Transverse colon (tissue), 4 donors: ENCODE measurements around the gene CFAP410. TPM values are rescaled to one million over a fixed set of nuclear protein-coding genes. Genes with fewer than 3 reads are reported as not detected.

Source experiments
- DNase-seq: peaks from one replicate; pipeline ENCODE4 v3.0.0-alpha.2; 2019
- H3K27ac ChIP-seq, 4 donors: fragments of 200-600 bp; sonication (generic); 2 replicates each; pipeline ENCODE4 v1.5.1; 2016 to 2018; ENCODE audit warnings: inconsistent platforms in 4 of 4
- H3K27me3 ChIP-seq: fragments of 200-600 bp; sonication (generic); 2 replicates; pipeline ENCODE4 v1.5.1; 2017; ENCODE audit warnings: inconsistent platforms
- H3K36me3 ChIP-seq, 4 donors: fragments of 200-600 bp; sonication (generic); 2 replicates each; pipeline ENCODE4 v1.5.1; 2017 to 2019; ENCODE audit warnings: inconsistent platforms in 4 of 4
- H3K4me1 ChIP-seq, 4 donors: fragments of 200-600 bp; sonication (generic); 2 replicates each; pipeline ENCODE4 v1.5.1; 2017 to 2020; ENCODE audit warnings: inconsistent platforms in 4 of 4
- H3K4me3 ChIP-seq, 4 donors: fragments of 200-600 bp; sonication (generic); 1 replicate in 1 of 4; 2 replicates in 3 of 4; pipeline versions ENCODE4 v1.5.1 to v1.6.1; 2017 to 2019; ENCODE audit warnings: inconsistent platforms in 4 of 4
- H3K9me3 ChIP-seq, 2 donors: fragments of 200-600 bp; sonication (generic); 2 replicates each; pipeline ENCODE4 v1.5.1; 2017 to 2019; ENCODE audit warnings: inconsistent platforms in 2 of 2
- EP300 ChIP-seq: sonication (generic); formaldehyde crosslinking; IDR thresholded peaks from one replicate; pipeline ENCODE4 v1.6.1; 2017; ENCODE audit warnings: antibody characterized with exemption, low read depth
- POLR2A ChIP-seq: fragments of 450-650 bp; IDR thresholded peaks from one replicate; pipeline ENCODE4 v1.6.1; 2016; ENCODE audit warnings: antibody characterized with exemption, mild to moderate bottlenecking, moderate library complexity
- POLR2AphosphoS5 ChIP-seq, 3 donors: sonication (generic); formaldehyde crosslinking; IDR thresholded peaks; one replicate each; pipeline ENCODE4 v1.6.1; 2016; ENCODE audit warnings: antibody characterized with exemption in 3 of 3
- WGBS, 2 donors: methylation state at CpG; one replicate each; pipeline ENCODE4 v1.1.5; 2018; ENCODE audit warnings: low coverage in 1 of 2; 5-methylcytosine and 5-hydroxymethylcytosine counted together
- in situ Hi-C, 4 donors: fragments of 200-750 bp; cut with MboI; loops; one replicate each; pipeline versions ENCODE4 v1.15.0 to v1.15.1; 2017; ENCODE audit warnings: low sequenced_read_pairs in 3 of 4, low pct_ligation_motif_present in 1 of 4, low pct_unique_long_range_greater_than_20kb in 1 of 4
- intact Hi-C: fragments of 100-400 bp; cut with DNase I; formaldehyde crosslinking; loops from one replicate; pipeline ENCODE4 v1.15.1; 2023; ENCODE audit warnings: low total_unique reads
- total RNA-seq, 4 donors: library from RNA; depleted of rRNA; stranded (reverse); fragments of >200 nt; gene quantifications; one replicate each; pipeline ENCODE4 v1.1.0, GENCODE V29; 2016
- TF ChIP-seq, protein P1 (sequence below), 5 experiments: fragments of 200-600 bp in 3 of 5; fragments of 450-650 bp in 2 of 5; sonication (generic) in 3 of 5; IDR thresholded peaks; 1 replicate in 2 of 5; 2 replicates in 3 of 5; pipeline ENCODE4 v1.5.1; 2016 to 2017; ENCODE audit warnings: antibody characterized with exemption in 5 of 5, inconsistent platforms in 3 of 5, mild to moderate bottlenecking in 2 of 5, moderate library complexity in 1 of 5

The CFAP410 gene
- total RNA-seq, 4 donors from 2014 or later, result 17.2 to 41.3 (median 32.2) TPM

DNA sequence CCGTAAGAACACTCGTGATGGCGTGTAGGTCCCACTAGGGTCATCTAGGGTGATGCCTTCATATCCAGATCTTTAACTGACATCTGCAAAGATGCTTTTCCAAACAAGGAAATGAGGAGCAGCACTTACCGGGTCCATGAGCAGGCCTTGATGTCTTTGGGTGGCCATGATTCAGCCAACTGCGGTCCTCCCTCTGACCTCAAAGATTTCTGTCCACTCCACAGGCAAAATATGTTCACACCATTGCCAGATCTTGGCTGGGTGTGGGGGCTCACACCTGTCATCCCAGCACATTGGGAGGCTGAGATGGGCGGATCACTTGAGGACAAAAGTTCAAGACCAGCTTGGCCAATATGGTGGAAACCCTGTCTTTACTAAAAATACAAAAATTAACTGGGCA is 32.4 kb upstream of the CFAP410 start:
- in situ Hi-C loops, result loop anchor here in 1 of 4 donors (25.0 kb wide), 1 partner anchor 109 kb away; the partner anchor contains the start of gene DNMT3L
- TF ChIP-seq, protein P1, sequence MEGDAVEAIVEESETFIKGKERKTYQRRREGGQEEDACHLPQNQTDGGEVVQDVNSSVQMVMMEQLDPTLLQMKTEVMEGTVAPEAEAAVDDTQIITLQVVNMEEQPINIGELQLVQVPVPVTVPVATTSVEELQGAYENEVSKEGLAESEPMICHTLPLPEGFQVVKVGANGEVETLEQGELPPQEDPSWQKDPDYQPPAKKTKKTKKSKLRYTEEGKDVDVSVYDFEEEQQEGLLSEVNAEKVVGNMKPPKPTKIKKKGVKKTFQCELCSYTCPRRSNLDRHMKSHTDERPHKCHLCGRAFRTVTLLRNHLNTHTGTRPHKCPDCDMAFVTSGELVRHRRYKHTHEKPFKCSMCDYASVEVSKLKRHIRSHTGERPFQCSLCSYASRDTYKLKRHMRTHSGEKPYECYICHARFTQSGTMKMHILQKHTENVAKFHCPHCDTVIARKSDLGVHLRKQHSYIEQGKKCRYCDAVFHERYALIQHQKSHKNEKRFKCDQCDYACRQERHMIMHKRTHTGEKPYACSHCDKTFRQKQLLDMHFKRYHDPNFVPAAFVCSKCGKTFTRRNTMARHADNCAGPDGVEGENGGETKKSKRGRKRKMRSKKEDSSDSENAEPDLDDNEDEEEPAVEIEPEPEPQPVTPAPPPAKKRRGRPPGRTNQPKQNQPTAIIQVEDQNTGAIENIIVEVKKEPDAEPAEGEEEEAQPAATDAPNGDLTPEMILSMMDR (IDR thresholded peaks at IDR 0.05), result no peak
- TF ChIP-seq POLR2AphosphoS5 (IDR thresholded peaks at IDR 0.05) (no peak), EP300 (no peak), POLR2A (no peak)
- 95% methylated on average over 6 of the region's 6 CpGs; no CpG with 5 or more reads in 1 of the 2 donors for WGBS, 2 donors
- no peak overlapping the region for H3K27ac ChIP-seq
- DNase-seq, result no peak
- H3K4me1 ChIP-seq, result peaks cover 3 to 6% (median 4%) of the 10 kb centered on the region in 4 donors
- no peak overlapping the region for H3K4me3 ChIP-seq
- H3K36me3 ChIP-seq, result no peaks in the 10 kb centered on the region
- peaks cover 32% of the 10 kb centered on the region for H3K27me3 ChIP-seq
- no peaks in the 10 kb centered on the region for H3K9me3 ChIP-seq
- intact Hi-C loops, result no loop called here

DNA sequence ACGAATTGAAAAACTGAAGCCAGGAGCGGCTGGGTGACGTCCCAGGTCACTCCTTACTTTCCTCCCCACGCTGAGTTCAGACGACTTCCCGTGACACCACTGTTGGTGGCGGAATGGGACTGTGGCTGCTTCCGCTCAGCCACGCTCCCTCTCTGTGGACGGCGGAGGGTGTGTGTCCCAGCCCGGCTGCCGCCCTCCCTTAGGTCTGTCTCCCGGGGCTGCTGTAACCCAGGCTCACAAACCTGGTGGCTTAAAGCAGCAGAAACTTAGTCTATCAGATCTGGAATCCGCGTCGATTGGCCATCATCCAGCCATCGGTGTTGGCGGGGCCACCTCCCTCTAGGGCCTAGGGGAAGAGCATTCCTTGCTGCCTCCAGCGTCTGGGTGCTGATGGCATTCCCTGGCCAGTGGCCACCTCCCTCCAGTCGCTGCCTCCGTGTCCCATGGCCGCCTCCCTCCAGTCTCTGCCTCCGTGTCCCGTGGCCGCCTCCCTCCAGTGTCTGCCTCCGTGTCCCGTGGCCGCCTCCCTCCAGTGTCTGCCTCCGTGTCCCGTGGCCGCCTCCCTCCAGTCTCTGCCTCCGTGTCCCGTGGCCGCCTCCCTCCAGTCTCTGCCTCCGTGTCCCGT is 31.7 kb upstream of the CFAP410 start:
- Histone ChIP-seq H3K36me3 (no peaks in the 10 kb centered on the region), H3K27ac (no peak overlapping the region), H3K4me1 (peaks cover 3 to 6% (median 4%) of the 10 kb centered on the region in 4 donors), H3K9me3 (no peaks in the 10 kb centered on the region), H3K27me3 (peaks cover 32% of the 10 kb centered on the region), H3K4me3 (no peak overlapping the region)
- intact Hi-C loops, result no loop called here
- TF ChIP-seq, protein P1 (IDR thresholded peaks at IDR 0.05), result no peak
- TF ChIP-seq POLR2A (no peak), POLR2AphosphoS5 (IDR thresholded peaks at IDR 0.05) (no peak), EP300 (no peak)
- WGBS, 2 donors, result 83% methylated on average over 35 of the region's 37 CpGs; no CpG with 5 or more reads in 1 of the 2 donors
- no peak for DNase-seq
- in situ Hi-C loops, result loop anchor here in 1 of 4 donors (25.0 kb wide), 1 partner anchor 109 kb away; the partner anchor contains the start of gene DNMT3L

DNA sequence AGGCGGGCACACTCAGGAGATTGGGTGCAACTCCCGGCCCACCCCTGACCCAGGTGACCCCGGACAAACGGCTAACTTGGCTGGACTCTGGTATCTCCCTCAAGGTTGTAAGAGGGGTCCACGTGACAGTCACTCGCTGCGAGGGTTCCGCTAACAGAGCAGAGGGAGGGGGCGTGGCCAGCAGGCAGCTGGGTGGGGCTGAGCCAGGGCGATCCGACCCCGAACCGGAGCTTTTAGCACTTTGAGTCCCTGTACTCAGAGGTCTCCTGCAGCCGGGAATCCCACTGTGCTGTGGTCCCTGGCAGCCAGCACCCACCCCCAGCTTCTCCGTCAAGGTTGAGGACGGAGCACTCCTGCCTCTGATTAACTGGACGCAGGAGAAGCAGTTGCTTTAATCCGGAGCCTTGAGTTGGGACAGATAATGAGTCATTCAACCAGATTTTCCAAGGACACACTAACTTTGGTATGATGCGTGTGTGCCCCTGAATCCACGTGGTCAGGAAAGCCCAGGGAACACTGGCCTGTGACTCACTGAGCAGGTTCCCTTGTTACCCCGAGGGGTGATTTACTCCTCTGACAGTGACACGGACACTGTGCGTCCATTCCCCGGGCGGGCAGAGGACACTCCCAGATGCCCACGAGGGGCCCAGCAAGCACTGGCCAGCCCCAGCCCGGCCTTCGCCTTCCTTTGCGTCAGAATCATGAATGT is 31.0 kb upstream of the CFAP410 start:
- H3K4me1 ChIP-seq, result peaks cover 3 to 6% (median 4%) of the 10 kb centered on the region in 4 donors
- H3K27me3 ChIP-seq, result peaks cover 32% of the 10 kb centered on the region
- WGBS, 2 donors, result 30% methylated on average over 26 of the region's 29 CpGs; no CpG with 5 or more reads in 1 of the 2 donors
- no peak overlapping the region for H3K27ac ChIP-seq
- no peak for DNase-seq
- TF ChIP-seq, protein P1 (IDR thresholded peaks at IDR 0.05), result no peak
- TF ChIP-seq POLR2A (no peak), EP300 (no peak), POLR2AphosphoS5 (IDR thresholded peaks at IDR 0.05) (no peak)
- in situ Hi-C loops, result loop anchor here in 1 of 4 donors (25.0 kb wide), 1 partner anchor 108 kb away; the partner anchor contains the start of gene DNMT3L
- no peaks in the 10 kb centered on the region for H3K36me3 ChIP-seq
- intact Hi-C loops, result no loop called here
- no peak overlapping the region for H3K4me3 ChIP-seq
- H3K9me3 ChIP-seq, result no peaks in the 10 kb centered on the region

DNA sequence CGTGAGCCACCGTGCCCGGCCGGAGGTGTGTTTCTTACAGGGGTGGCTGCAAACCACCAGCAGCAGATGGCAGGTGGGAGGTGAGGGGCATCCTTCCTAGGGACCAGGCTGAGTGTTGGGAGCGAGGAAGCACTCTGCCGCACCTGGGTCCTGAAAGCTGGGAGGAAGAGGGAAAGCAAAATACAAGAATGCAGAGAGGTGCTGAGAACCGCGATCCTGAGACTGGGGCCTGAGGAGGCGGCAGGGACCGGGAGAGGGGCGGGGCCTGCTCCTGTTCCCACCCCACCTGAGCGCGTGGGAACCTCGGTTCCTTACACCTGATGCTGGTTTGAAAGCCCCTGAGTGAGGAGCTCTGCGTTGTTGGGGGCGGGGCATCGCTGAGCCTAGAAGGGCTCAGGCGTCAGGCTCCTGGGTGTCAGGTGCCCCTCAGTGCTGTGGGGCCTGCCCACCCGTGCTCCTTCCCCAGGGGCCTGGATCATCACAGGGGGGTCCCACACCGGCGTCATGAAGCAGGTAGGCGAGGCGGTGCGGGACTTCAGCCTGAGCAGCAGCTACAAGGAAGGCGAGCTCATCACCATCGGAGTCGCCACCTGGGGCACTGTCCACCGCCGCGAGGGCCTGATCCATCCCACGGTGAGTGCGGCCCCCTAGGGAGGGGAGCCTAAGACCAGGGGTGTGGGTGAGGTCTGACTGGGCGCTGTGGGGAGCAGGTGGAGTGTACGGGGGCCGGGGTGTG is 29.7 kb upstream of the CFAP410 start:
- in situ Hi-C loops (loop anchor here in 1 of 4 donors (25.0 kb wide), 1 partner anchor 107 kb away; the partner anchor contains the start of gene DNMT3L), intact Hi-C loops (no loop called here)
- WGBS, 2 donors, result 36% methylated on average over 35 of the region's 35 CpGs; no CpG with 5 or more reads in 1 of the 2 donors
- Histone ChIP-seq H3K27me3 (peaks cover 32% of the 10 kb centered on the region), H3K36me3 (no peaks in the 10 kb centered on the region), H3K4me3 (no peak overlapping the region), H3K4me1 (peaks cover 3 to 6% (median 4%) of the 10 kb centered on the region in 4 donors), H3K9me3 (no peaks in the 10 kb centered on the region), H3K27ac (no peak overlapping the region)
- no peak for DNase-seq
- TF ChIP-seq POLR2AphosphoS5 (IDR thresholded peaks at IDR 0.05) (no peak), POLR2A (no peak), EP300 (no peak)
- TF ChIP-seq, protein P1 (IDR thresholded peaks at IDR 0.05), result no peak
